Breast epithelium (tissue), 4 donors: Measurements from ENCODE around the gene ZNF18. TPM values are rescaled to one million over a fixed set of nuclear protein-coding genes. Genes with fewer than 3 reads are reported as not detected.

ENCODE experiments used
- DNase-seq, 2 donors: peaks; one replicate each; pipeline ENCODE4 v3.0.0-alpha.2; 2019; ENCODE audit warnings: low spot score in 2 of 2
- H3K27ac ChIP-seq, 2 donors: fragments of 200-600 bp; sonication (generic) in 1 of 2; one replicate each; pipeline ENCODE4 v1.5.1; 2016 to 2019; ENCODE audit warnings: mild to moderate bottlenecking in 1 of 2
- H3K27me3 ChIP-seq, 2 donors: fragments of 200-600 bp; sonication (generic) in 1 of 2; one replicate each; pipeline versions ENCODE4 v1.5.1 to v1.6.0; 2017 to 2019; ENCODE audit warnings: control low read depth in 1 of 2, mild to moderate bottlenecking in 1 of 2
- H3K36me3 ChIP-seq: fragments of 200-600 bp; one replicate; pipeline ENCODE4 v1.5.1; 2019
- H3K4me1 ChIP-seq, 2 donors: fragments of 200-600 bp; sonication (generic); one replicate each; pipeline ENCODE4 v1.5.1; 2016 to 2019; ENCODE audit warnings: control low read depth in 1 of 2
- H3K4me3 ChIP-seq, 3 donors: fragments of 200-600 bp; sonication (generic); 1 replicate in 2 of 3; 2 replicates in 1 of 3; pipeline ENCODE4 v1.5.1; 2016 to 2019; ENCODE audit warnings: mild to moderate bottlenecking in 3 of 3, moderate library complexity in 2 of 3
- H3K9me3 ChIP-seq, 2 donors: fragments of 200-600 bp; sonication (generic) in 1 of 2; one replicate each; pipeline ENCODE4 v1.5.1; 2016 to 2019; ENCODE audit warnings: control low read depth in 1 of 2
- POLR2A ChIP-seq: fragments of 450-650 bp; IDR thresholded peaks from one replicate; pipeline ENCODE4 v1.6.1; 2016; ENCODE audit warnings: antibody characterized with exemption, mild to moderate bottlenecking, moderate library complexity
- POLR2AphosphoS5 ChIP-seq, 3 donors: sonication (generic); formaldehyde crosslinking; IDR thresholded peaks; one replicate each; pipeline ENCODE4 v1.6.1; 2017; ENCODE audit warnings: antibody characterized with exemption in 3 of 3
- intact Hi-C: fragments of 100-400 bp; cut with DNase I; formaldehyde crosslinking; loops from one replicate; pipeline ENCODE4 v1.15.1; 2023; ENCODE audit warnings: low total_unique reads
- total RNA-seq, 3 donors: library from RNA; depleted of rRNA; stranded (reverse); fragments of >200 nt; gene quantifications; one replicate each; pipeline ENCODE4 v1.1.0, GENCODE V29; 2016
- TF ChIP-seq, protein P1 (sequence below), 3 donors: fragments of 450-650 bp; IDR thresholded peaks; one replicate each; pipeline ENCODE4 v1.5.1; 2016 to 2017; ENCODE audit warnings: antibody characterized with exemption in 3 of 3, mild to moderate bottlenecking in 3 of 3, moderate library complexity in 3 of 3

The ZNF18 gene
- total RNA-seq, 3 donors from 2014 or later = 7.5 to 11.6 (median 10.2) TPM

- intact Hi-C loops = no loop called here
- no peak for DNase-seq
Measured at GRCh38 chr17:11935734-11936406, 61.4 kb downstream of the ZNF18 start.

GRCh38 chr17:11932337-11932898 is 64.9 kb downstream of the ZNF18 start:
- no peak for DNase-seq
- no peaks in the 10 kb centered on the region for H3K4me1 ChIP-seq
- no peak overlapping the region for H3K4me3 ChIP-seq
- no peaks in the 10 kb centered on the region for H3K27me3 ChIP-seq
- intact Hi-C loops = no loop called here
- H3K27ac ChIP-seq = no peak overlapping the region
- H3K36me3 ChIP-seq = no peaks in the 10 kb centered on the region
- TF ChIP-seq, protein P1, sequence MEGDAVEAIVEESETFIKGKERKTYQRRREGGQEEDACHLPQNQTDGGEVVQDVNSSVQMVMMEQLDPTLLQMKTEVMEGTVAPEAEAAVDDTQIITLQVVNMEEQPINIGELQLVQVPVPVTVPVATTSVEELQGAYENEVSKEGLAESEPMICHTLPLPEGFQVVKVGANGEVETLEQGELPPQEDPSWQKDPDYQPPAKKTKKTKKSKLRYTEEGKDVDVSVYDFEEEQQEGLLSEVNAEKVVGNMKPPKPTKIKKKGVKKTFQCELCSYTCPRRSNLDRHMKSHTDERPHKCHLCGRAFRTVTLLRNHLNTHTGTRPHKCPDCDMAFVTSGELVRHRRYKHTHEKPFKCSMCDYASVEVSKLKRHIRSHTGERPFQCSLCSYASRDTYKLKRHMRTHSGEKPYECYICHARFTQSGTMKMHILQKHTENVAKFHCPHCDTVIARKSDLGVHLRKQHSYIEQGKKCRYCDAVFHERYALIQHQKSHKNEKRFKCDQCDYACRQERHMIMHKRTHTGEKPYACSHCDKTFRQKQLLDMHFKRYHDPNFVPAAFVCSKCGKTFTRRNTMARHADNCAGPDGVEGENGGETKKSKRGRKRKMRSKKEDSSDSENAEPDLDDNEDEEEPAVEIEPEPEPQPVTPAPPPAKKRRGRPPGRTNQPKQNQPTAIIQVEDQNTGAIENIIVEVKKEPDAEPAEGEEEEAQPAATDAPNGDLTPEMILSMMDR (IDR thresholded peaks at IDR 0.05) = no peak
- TF ChIP-seq POLR2AphosphoS5 (IDR thresholded peaks at IDR 0.05) = no peak
- no peak for TF ChIP-seq POLR2A
- H3K9me3 ChIP-seq = no peaks in the 10 kb centered on the region

More at GRCh38 chr17:11935734-11936406, 61.4 kb downstream of the ZNF18 start:
- H3K4me1 ChIP-seq = no peaks in the 10 kb centered on the region
- H3K27me3 ChIP-seq = no peaks in the 10 kb centered on the region
- no peaks in the 10 kb centered on the region for H3K36me3 ChIP-seq
- no peaks in the 10 kb centered on the region for H3K9me3 ChIP-seq
- H3K27ac ChIP-seq = no peak overlapping the region
- TF ChIP-seq POLR2A (no peak), POLR2AphosphoS5 (IDR thresholded peaks at IDR 0.05) (no peak)
- TF ChIP-seq, protein P1 (IDR thresholded peaks at IDR 0.05) = peak in 1 of 3 donors; percentile 50
- H3K4me3 ChIP-seq = no peak overlapping the region

GRCh38 chr17:11928436-11928835 is 68.8 kb downstream of the ZNF18 start:
- H3K27ac ChIP-seq = no peak overlapping the region
- no peaks in the 10 kb centered on the region for H3K27me3 ChIP-seq
- no peaks in the 10 kb centered on the region for H3K4me1 ChIP-seq
- DNase-seq = no peak
- H3K36me3 ChIP-seq = no peaks in the 10 kb centered on the region
- H3K4me3 ChIP-seq = no peak overlapping the region
- TF ChIP-seq POLR2A (no peak), POLR2AphosphoS5 (IDR thresholded peaks at IDR 0.05) (no peak)
- TF ChIP-seq, protein P1 (IDR thresholded peaks at IDR 0.05) = no peak
- no peaks in the 10 kb centered on the region for H3K9me3 ChIP-seq
- intact Hi-C loops = no loop called here

Other genes starting within 250 kb of the ZNF18 start
- 10 to 100 TPM; 23.2 to 47.6 (median 38.7) TPM for gene MAP2K4, start 23.4 kb upstream of the ZNF18 start, total RNA-seq